Fibroblast of lung (primary cell): ENCODE results near the gene GEN1. TPM values are rescaled to one million over a fixed set of nuclear protein-coding genes. Genes with fewer than 3 reads are reported as not detected.

Source experiments
- DNase-seq, 2 donors: peaks; one replicate each; pipeline versions ENCODE4 v3.0.0 to v3.0.0-alpha.2; 2010; ENCODE audit warnings: low read depth in 2 of 2
- H2AFZ ChIP-seq: 2 replicates; pipeline ENCODE4 v1.5.1; 2012; ENCODE audit warnings: low read length, control low read depth, inconsistent platforms
- H3K27ac ChIP-seq: 2 replicates; pipeline ENCODE4 v1.5.1; 2011; ENCODE audit warnings: low read length, control low read depth; ENCODE audit not compliant: insufficient read depth
- H3K27me3 ChIP-seq: 2 replicates; pipeline ENCODE4 v1.5.1; 2011; ENCODE audit warnings: mild to moderate bottlenecking, low read length; ENCODE audit not compliant: control insufficient read depth, insufficient read depth
- H3K36me3 ChIP-seq: 2 replicates; pipeline ENCODE4 v1.5.1; 2011; ENCODE audit warnings: low read length; ENCODE audit not compliant: control insufficient read depth, insufficient read depth
- H3K4me1 ChIP-seq: 2 replicates; pipeline ENCODE4 v1.5.1; 2011; ENCODE audit warnings: low read length; ENCODE audit not compliant: control insufficient read depth, insufficient read depth; ENCODE audit errors: extremely low read depth
- H3K4me2 ChIP-seq: 2 replicates; pipeline ENCODE4 v1.5.1; 2011; ENCODE audit warnings: low read length, control low read depth; ENCODE audit not compliant: insufficient read depth; ENCODE audit errors: extremely low read depth
- H3K4me3 ChIP-seq, 4 experiments: fragments of 200-600 bp in 1 of 4; sonication (generic) in 1 of 4; replicated peaks in 1 of 4; 2 replicates each; pipeline ENCODE4 v1.5.1; 2011 to 2016; ENCODE audit warnings: low read length in 4 of 4, low read depth in 3 of 4, mild to moderate bottlenecking in 3 of 4, control low read depth in 2 of 4, inconsistent platforms in 1 of 4, mixed read lengths in 1 of 4; ENCODE audit not compliant: insufficient read depth in 1 of 4; ENCODE audit errors: control extremely low read depth in 1 of 4
- H3K79me2 ChIP-seq: 2 replicates; pipeline ENCODE4 v1.5.1; 2012; ENCODE audit warnings: mild to moderate bottlenecking, low read length, inconsistent platforms; ENCODE audit not compliant: control insufficient read depth, insufficient read depth
- H3K9ac ChIP-seq: 2 replicates; pipeline ENCODE4 v1.5.1; 2011; ENCODE audit warnings: mild to moderate bottlenecking, low read length, control low read depth; ENCODE audit not compliant: insufficient read depth
- H3K9me3 ChIP-seq: 2 replicates; pipeline ENCODE4 v1.5.1; 2012; ENCODE audit warnings: low read depth, low read length; ENCODE audit not compliant: control insufficient read depth, insufficient read depth
- H4K20me1 ChIP-seq: 2 replicates; pipeline ENCODE4 v1.5.1; 2011; ENCODE audit warnings: low read length; ENCODE audit not compliant: control insufficient read depth, insufficient read depth; ENCODE audit errors: extremely low read depth
- CTCF ChIP-seq, 2 donors: IDR thresholded peaks in 1 of 2; conservative IDR thresholded peaks in 1 of 2; 1 replicate in 1 of 2; 2 replicates in 1 of 2; pipeline ENCODE4 v1.5.1; 2011 to 2012; ENCODE audit warnings: low read length in 2 of 2, control low read depth in 1 of 2, inconsistent platforms in 1 of 2, low read depth in 1 of 2, mild to moderate bottlenecking in 1 of 2
- EZH2 ChIP-seq: IDR thresholded peaks from 2 replicates; pipeline ENCODE4 v1.5.1; 2012; ENCODE audit warnings: low read length, control low read depth, mild to moderate bottlenecking; ENCODE audit errors: missing control alignments
- polyA plus RNA-seq, 2 donors: library from polyadenylated mRNA; depleted of rRNA in 1 of 2; stranded (reverse) in 1 of 2; unstranded in 1 of 2; fragments of >200 nt; gene quantifications; 2 replicates each; pipeline ENCODE4 v1.2.1, GENCODE V29; 2011 to 2012; ENCODE audit warnings: missing spikeins in 1 of 2
- total RNA-seq: library from RNA; depleted of rRNA; stranded (reverse); fragments of >200 nt; gene quantifications from 2 replicates; pipeline ENCODE4 v1.2.1, GENCODE V29; 2014

GEN1 gene
- total and polyA plus RNA-seq, 2 donors (not counting 1 experiment from before 2014, with no cell fraction given), result 5.0 to 5.6 TPM

- Histone ChIP-seq H3K27ac (no peak overlapping the region), H3K27me3 (no peaks in the 10 kb centered on the region), H3K79me2 (no peaks in the 10 kb centered on the region), H3K9ac (no peak overlapping the region), H3K4me2 (no peak overlapping the region), H3K4me1 (no peaks in the 10 kb centered on the region), H4K20me1 (no peaks in the 10 kb centered on the region), H3K9me3 (no peaks in the 10 kb centered on the region), H3K36me3 (no peaks in the 10 kb centered on the region), H2AFZ (no peak overlapping the region), H3K4me3 (no peak overlapping the region)
- no peak for TF ChIP-seq CTCF (conservative IDR thresholded peaks at IDR 0.05 in 1 of 2, IDR thresholded peaks at IDR 0.05 in 1 of 2; ENCODE audit: low read depth in 1 of 2, low read length in 2 of 2)
- DNase-seq, result no peak
Measured at GRCh38 chr2:17827316-17827715, 73.4 kb downstream of the GEN1 start.

GRCh38 chr2:17827785-17828184, 73.8 kb downstream of the GEN1 start:
- no peak for DNase-seq
- no peak overlapping the region for H3K9ac ChIP-seq
- TF ChIP-seq CTCF (conservative IDR thresholded peaks at IDR 0.05 in 1 of 2, IDR thresholded peaks at IDR 0.05 in 1 of 2; ENCODE audit: low read depth in 1 of 2, low read length in 2 of 2) (no peak), EZH2 (no peak)
- H3K4me1 ChIP-seq, result no peaks in the 10 kb centered on the region
- no peak overlapping the region for H3K27ac ChIP-seq
- no peaks in the 10 kb centered on the region for H3K27me3 ChIP-seq
- no peaks in the 10 kb centered on the region for H3K36me3 ChIP-seq
- no peak overlapping the region for H2AFZ ChIP-seq
- H3K79me2 ChIP-seq, result no peaks in the 10 kb centered on the region
- no peak overlapping the region for H3K4me3 ChIP-seq
- H3K4me2 ChIP-seq, result no peak overlapping the region
- no peaks in the 10 kb centered on the region for H3K9me3 ChIP-seq
- H4K20me1 ChIP-seq, result no peaks in the 10 kb centered on the region

- no peak overlapping the region for H3K9ac ChIP-seq
- H3K36me3 ChIP-seq, result no peaks in the 10 kb centered on the region
- no peaks in the 10 kb centered on the region for H3K79me2 ChIP-seq
- H4K20me1 ChIP-seq, result no peaks in the 10 kb centered on the region
- peak overlapping the region in 2 of 4 experiments; percentile 27 to 32 for H3K4me3 ChIP-seq
- no peak for TF ChIP-seq EZH2
- peak; percentile 83 to 86 for TF ChIP-seq CTCF (conservative IDR thresholded peaks at IDR 0.05 in 1 of 2, IDR thresholded peaks at IDR 0.05 in 1 of 2; ENCODE audit: low read depth in 1 of 2, low read length in 2 of 2)
- H3K27ac ChIP-seq, result no peak overlapping the region
- peak overlapping the region; percentile 19 for H3K4me2 ChIP-seq
- no peaks in the 10 kb centered on the region for H3K4me1 ChIP-seq
- no peaks in the 10 kb centered on the region for H3K9me3 ChIP-seq
- H2AFZ ChIP-seq, result no peak overlapping the region
- H3K27me3 ChIP-seq, result no peaks in the 10 kb centered on the region
- peak; percentile 69 to 78 for DNase-seq
Measured at GRCh38 chr2:17830053-17831034, 76.4 kb downstream of the GEN1 start.
